ENCODE data around the gene DDHD1. TPM values are rescaled to one million over a fixed set of nuclear protein-coding genes. Genes with fewer than 3 reads are reported as not detected.
"Not testable (repeated sequence)": the region's sequence is repeated elsewhere in the genome, so short reads cannot be mapped to it uniquely, and the experiment has no call there.

The DDHD1 gene
- total and polyA plus RNA-seq, 2 donors from 2014 or later: 2.1 to 11.9 TPM

DNA sequence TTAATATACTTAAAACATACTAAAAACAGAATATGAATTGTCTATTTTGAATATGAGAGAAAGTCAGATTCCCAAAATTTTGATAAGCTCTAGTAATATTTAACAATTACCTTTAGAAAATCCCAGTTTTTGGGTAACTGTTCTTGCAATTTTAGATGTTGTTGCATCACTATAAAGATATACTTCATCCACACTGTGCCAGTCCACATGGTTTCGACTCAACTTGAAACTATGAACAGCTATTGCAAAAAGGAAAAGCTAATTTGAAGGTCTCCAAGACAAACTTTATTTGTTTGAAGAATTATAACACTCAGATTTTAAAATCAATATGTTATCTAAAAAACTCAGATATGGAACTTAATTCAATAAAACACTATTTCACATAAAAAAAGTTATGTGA lies 59.9 kb downstream of the DDHD1 start:
- H3K9ac ChIP-seq (ENCODE audit: low read length in 3 of 3): no peak overlapping the region
- no peaks in the 10 kb centered on the region for H3K9me3 ChIP-seq (ENCODE audit: control insufficient read depth in 2 of 3, insufficient read depth in 1 of 3, low read length in 3 of 3)
- TF ChIP-seq, protein P1, sequence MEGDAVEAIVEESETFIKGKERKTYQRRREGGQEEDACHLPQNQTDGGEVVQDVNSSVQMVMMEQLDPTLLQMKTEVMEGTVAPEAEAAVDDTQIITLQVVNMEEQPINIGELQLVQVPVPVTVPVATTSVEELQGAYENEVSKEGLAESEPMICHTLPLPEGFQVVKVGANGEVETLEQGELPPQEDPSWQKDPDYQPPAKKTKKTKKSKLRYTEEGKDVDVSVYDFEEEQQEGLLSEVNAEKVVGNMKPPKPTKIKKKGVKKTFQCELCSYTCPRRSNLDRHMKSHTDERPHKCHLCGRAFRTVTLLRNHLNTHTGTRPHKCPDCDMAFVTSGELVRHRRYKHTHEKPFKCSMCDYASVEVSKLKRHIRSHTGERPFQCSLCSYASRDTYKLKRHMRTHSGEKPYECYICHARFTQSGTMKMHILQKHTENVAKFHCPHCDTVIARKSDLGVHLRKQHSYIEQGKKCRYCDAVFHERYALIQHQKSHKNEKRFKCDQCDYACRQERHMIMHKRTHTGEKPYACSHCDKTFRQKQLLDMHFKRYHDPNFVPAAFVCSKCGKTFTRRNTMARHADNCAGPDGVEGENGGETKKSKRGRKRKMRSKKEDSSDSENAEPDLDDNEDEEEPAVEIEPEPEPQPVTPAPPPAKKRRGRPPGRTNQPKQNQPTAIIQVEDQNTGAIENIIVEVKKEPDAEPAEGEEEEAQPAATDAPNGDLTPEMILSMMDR (IDR thresholded peaks at IDR 0.05; ENCODE audit: borderline replicate concordance, extremely low read depth, insufficient read depth): no peak
- no peaks in the 10 kb centered on the region for H3K27me3 ChIP-seq (ENCODE audit: control insufficient read depth, insufficient read depth, low read length)
- FAIRE-seq: no peak
- no peaks in the 10 kb centered on the region for H3K4me1 ChIP-seq (ENCODE audit: control insufficient read depth in 2 of 3, insufficient read depth in 2 of 3, low read depth in 1 of 3, low read length in 3 of 3)
- no peak overlapping the region for H3K4me3 ChIP-seq (ENCODE audit: low read length in 3 of 3)
- H3K27ac ChIP-seq (ENCODE audit: low read depth in 2 of 2, low read length in 2 of 2): no peak overlapping the region
- DNase-seq: no peak
- no peaks in the 10 kb centered on the region for H3K36me3 ChIP-seq (ENCODE audit: control insufficient read depth in 2 of 3, insufficient read depth in 3 of 3, low read length in 3 of 3)
- intact Hi-C loops (cut with DNase I): no loop called here

- FAIRE-seq (no peak), DNase-seq (no peak)
- TF ChIP-seq, protein P1 (IDR thresholded peaks at IDR 0.05; ENCODE audit: borderline replicate concordance, extremely low read depth, insufficient read depth): no peak
- Histone ChIP-seq H3K27me3 (ENCODE audit: control insufficient read depth, insufficient read depth, low read length) (no peaks in the 10 kb centered on the region), H3K9me3 (ENCODE audit: control insufficient read depth in 2 of 3, insufficient read depth in 1 of 3, low read length in 3 of 3) (no peaks in the 10 kb centered on the region), H3K4me3 (ENCODE audit: low read length in 3 of 3) (no peak overlapping the region), H3K36me3 (ENCODE audit: control insufficient read depth in 2 of 3, insufficient read depth in 3 of 3, low read length in 3 of 3) (no peaks in the 10 kb centered on the region), H3K9ac (ENCODE audit: low read length in 3 of 3) (no peak overlapping the region), H3K4me1 (ENCODE audit: control insufficient read depth in 2 of 3, insufficient read depth in 2 of 3, low read depth in 1 of 3, low read length in 3 of 3) (no peaks in the 10 kb centered on the region), H3K27ac (ENCODE audit: low read depth in 2 of 2, low read length in 2 of 2) (no peak overlapping the region)
- intact Hi-C loops (cut with DNase I): no loop called here
These were observed 62.3 kb downstream of the DDHD1 start for GRCh38 chr14:53090853-53091252.

- H3K27me3 ChIP-seq (ENCODE audit: control insufficient read depth, insufficient read depth, low read length); H3K9ac ChIP-seq (ENCODE audit: low read length in 3 of 3); H3K9me3 ChIP-seq (ENCODE audit: control insufficient read depth in 2 of 3, insufficient read depth in 1 of 3, low read length in 3 of 3); FAIRE-seq; DNase-seq; H3K4me3 ChIP-seq (ENCODE audit: low read length in 3 of 3); H3K36me3 ChIP-seq (ENCODE audit: control insufficient read depth in 2 of 3, insufficient read depth in 3 of 3, low read length in 3 of 3); H3K27ac ChIP-seq (ENCODE audit: low read depth in 2 of 2, low read length in 2 of 2); intact Hi-C loops (cut with DNase I); H3K4me1 ChIP-seq (ENCODE audit: control insufficient read depth in 2 of 3, insufficient read depth in 2 of 3, low read depth in 1 of 3, low read length in 3 of 3): not testable (repeated sequence)
These were observed 68.2 kb downstream of the DDHD1 start for GRCh38 chr14:53084954-53085353.

- no peaks in the 10 kb centered on the region for H3K27me3 ChIP-seq (ENCODE audit: control insufficient read depth, insufficient read depth, low read length)
- intact Hi-C loops (cut with DNase I): no loop called here
- H3K9me3 ChIP-seq (ENCODE audit: control insufficient read depth in 2 of 3, insufficient read depth in 1 of 3, low read length in 3 of 3): no peaks in the 10 kb centered on the region
- TF ChIP-seq, protein P1 (IDR thresholded peaks at IDR 0.05; ENCODE audit: borderline replicate concordance, extremely low read depth, insufficient read depth): no peak
- no peak overlapping the region for H3K9ac ChIP-seq (ENCODE audit: low read length in 3 of 3)
- no peak overlapping the region for H3K27ac ChIP-seq (ENCODE audit: low read depth in 2 of 2, low read length in 2 of 2)
- no peak for FAIRE-seq
- H3K4me3 ChIP-seq (ENCODE audit: low read length in 3 of 3): no peak overlapping the region
- no peak for DNase-seq
- no peaks in the 10 kb centered on the region for H3K36me3 ChIP-seq (ENCODE audit: control insufficient read depth in 2 of 3, insufficient read depth in 3 of 3, low read length in 3 of 3)
- H3K4me1 ChIP-seq (ENCODE audit: control insufficient read depth in 2 of 3, insufficient read depth in 2 of 3, low read depth in 1 of 3, low read length in 3 of 3): no peaks in the 10 kb centered on the region
These were observed 88.6 kb downstream of the DDHD1 start for GRCh38 chr14:53064475-53064874.
